HepG2 (cell line): ENCODE data around the gene ZNF747. TPM values are rescaled to one million over a fixed set of nuclear protein-coding genes. Genes with fewer than 3 reads are reported as not detected.
A peak's percentile ranks its signal among the peaks of the same experiment; 100 is the strongest.

Source experiments
- ATAC-seq: fragments of 200-7000 bp; cut with Tn5 transposase; 3 replicates; pipeline ENCODE4 v1.9.1; 2020; ENCODE audit warnings: mild to moderate bottlenecking, moderate library complexity
- Bru-seq: library from RNA; stranded (reverse); fragments of 400-500 nt; gene quantifications from one replicate; lab custom pipeline; 2021; lab: Mats Ljungman, UMichigan
- BruChase-seq, 2 experiments: library from RNA; stranded (reverse); fragments of 400-500 nt; gene quantifications; one replicate each; lab custom pipeline; 2021; lab: Mats Ljungman, UMichigan
- BruUV-seq: library from RNA; stranded (reverse); fragments of 400-500 nt; replicated peaks from 2 replicates; lab custom pipeline; 2021; lab: Mats Ljungman, UMichigan
- CTCF ChIA-PET: fragments of 300-600 bp; formaldehyde crosslinking; extraction: SDS; loops from one replicate; lab custom pipeline; 2021; ENCODE audit warnings: low total read pairs, inconsistent platforms, low intra/inter-chr PET ratio; lab: Yijun Ruan, JAX
- POLR2A ChIA-PET: fragments of 350-600 bp; sonication (Branson Sonifier 250); formaldehyde crosslinking; loops from one replicate; lab custom pipeline; 2020; ENCODE audit warnings: antibody characterized with exemption, inconsistent platforms; lab: Yijun Ruan, JAX
- DNase-seq: peaks from one replicate; pipeline ENCODE4 v3.0.0-alpha.2; 2015; ENCODE audit warnings: low spot score
- FAIRE-seq: peaks from 3 replicates; lab custom pipeline; 2011; peaks lifted over from hg19 to GRCh38; lab: Jason Lieb, UNC
- H2AFZ ChIP-seq: one replicate; pipeline ENCODE4 v1.6.1; 2011; ENCODE audit warnings: low read length, inconsistent platforms
- H3K27ac ChIP-seq: fragments of 300-600 bp; 3 replicates; pipeline ENCODE4 v1.8.0; 2011; ENCODE audit warnings: mixed run types, mild to moderate bottlenecking, mixed read lengths, low read length, inconsistent platforms; ENCODE audit not compliant: insufficient read depth; ENCODE audit errors: extremely low read length
- H3K27me3 ChIP-seq, 2 experiments: fragments of 200-600 bp in 1 of 2; 2 replicates in 1 of 2; 3 replicates in 1 of 2; pipeline versions ENCODE4 v1.6.0 to v1.8.0; 2011; ENCODE audit warnings: low read length in 2 of 2, mild to moderate bottlenecking in 2 of 2, moderate library complexity in 2 of 2, inconsistent platforms in 1 of 2; ENCODE audit not compliant: insufficient read depth in 2 of 2, control insufficient read depth in 1 of 2
- H3K36me3 ChIP-seq, 2 experiments: fragments of 200-600 bp in 1 of 2; replicated peaks in 1 of 2; 2 replicates in 1 of 2; 3 replicates in 1 of 2; pipeline versions ENCODE4 v1.5.1 to v1.8.0; 2011; ENCODE audit warnings: low read length in 2 of 2, inconsistent platforms in 1 of 2; ENCODE audit not compliant: insufficient read depth in 2 of 2, control insufficient read depth in 1 of 2
- H3K4me1 ChIP-seq: 2 replicates; pipeline ENCODE4 v1.5.1; 2012; ENCODE audit warnings: low read length, inconsistent platforms; ENCODE audit not compliant: insufficient read depth
- H3K4me2 ChIP-seq: 2 replicates; pipeline ENCODE4 v1.6.0; 2011; ENCODE audit warnings: low read depth, low read length, inconsistent platforms
- H3K4me3 ChIP-seq, 3 experiments: fragments of 200-600 bp in 1 of 3; sonication (generic), shearing (Covaris generic) in 1 of 3; replicated peaks in 1 of 3; 2 replicates each; pipeline ENCODE4 v1.5.1; 2011 to 2016; ENCODE audit warnings: low read length in 3 of 3, inconsistent platforms in 2 of 3, low read depth in 2 of 3, mild to moderate bottlenecking in 2 of 3, control low read depth in 1 of 3, mixed read lengths in 1 of 3; ENCODE audit not compliant: insufficient read depth in 1 of 3
- H3K79me2 ChIP-seq: one replicate; pipeline ENCODE4 v1.6.1; 2011; ENCODE audit warnings: low read length, inconsistent platforms; ENCODE audit not compliant: insufficient read depth
- H3K9ac ChIP-seq: 2 replicates; pipeline ENCODE4 v1.6.0; 2011; ENCODE audit warnings: mild to moderate bottlenecking, low read depth, low read length, inconsistent platforms; ENCODE audit not compliant: insufficient read depth
- H3K9me3 ChIP-seq: 2 replicates; pipeline ENCODE4 v1.5.1; 2012; ENCODE audit warnings: mild to moderate bottlenecking, low read length
- H4K20me1 ChIP-seq: 2 replicates; pipeline ENCODE4 v1.6.0; 2011; ENCODE audit warnings: inconsistent platforms, mild to moderate bottlenecking, low read length, moderate library complexity; ENCODE audit not compliant: insufficient read depth
- BATF2 ChIP-seq: sonication (generic); formaldehyde crosslinking; IDR thresholded peaks from 2 replicates; pipeline ENCODE4 v1.8.0; 2022; ENCODE audit warnings: mild to moderate bottlenecking, missing genetic modification reagents, moderate library complexity
- HHEX ChIP-seq: IDR thresholded peaks from 2 replicates; pipeline ENCODE4 v1.6.1; 2016; ENCODE audit warnings: control low read depth
- LBX2 ChIP-seq: sonication (generic); formaldehyde crosslinking; IDR thresholded peaks from 2 replicates; pipeline ENCODE4 v1.5.0; 2020; ENCODE audit warnings: missing genetic modification reagents, mild to moderate bottlenecking, borderline replicate concordance
- SETDB1 ChIP-seq: sonication (generic); formaldehyde crosslinking; IDR thresholded peaks from 2 replicates; pipeline ENCODE4 v1.5.1; 2020; ENCODE audit warnings: missing genetic modification reagents, mild to moderate bottlenecking, borderline replicate concordance
- SOX6 ChIP-seq, 2 experiments: fragments of 450-650 bp in 1 of 2; sonication (generic) in 1 of 2; formaldehyde crosslinking in 1 of 2; IDR thresholded peaks; 2 replicates each; pipeline versions ENCODE4 v1.4.0 to v1.6.1; 2017 to 2020; ENCODE audit warnings: antibody characterized with exemption in 1 of 2, mild to moderate bottlenecking in 1 of 2, missing genetic modification reagents in 1 of 2
- TFDP1 ChIP-seq: IDR thresholded peaks from 2 replicates; pipeline ENCODE4 v1.6.1; 2016; ENCODE audit warnings: missing compliant biosample characterization, missing genetic modification reagents, borderline replicate concordance
- UBTF ChIP-seq: sonication (generic); formaldehyde crosslinking; IDR thresholded peaks from 2 replicates; pipeline ENCODE4 v1.4.0; 2020; ENCODE audit warnings: mild to moderate bottlenecking, missing genetic modification reagents
- ZNF672 ChIP-seq: sonication (generic); formaldehyde crosslinking; IDR thresholded peaks from 2 replicates; pipeline ENCODE4 v1.8.1; 2022; ENCODE audit warnings: missing genetic modification reagents
- ZNF766 ChIP-seq: sonication (generic); formaldehyde crosslinking; IDR thresholded peaks from 2 replicates; pipeline ENCODE4 v1.5.0; 2020; ENCODE audit warnings: missing genetic modification reagents, borderline replicate concordance
- whole genome bisulfite sequencing: methylation state at CpG from one replicate; pipeline ENCODE4 v1.1.6; 2017; ENCODE audit warnings: low lambda C conversion rate; 5-methylcytosine and 5-hydroxymethylcytosine counted together
- in situ Hi-C: cut with HindIII; loops from 2 replicates; pipeline ENCODE4 v1.10.0; 2017; ENCODE audit warnings: low pct_unique_long_range_greater_than_20kb; ENCODE audit not compliant: extremely low pct_ligation_motif_present
- intact Hi-C: fragments of 100-400 bp; cut with micrococcal nuclease; formaldehyde crosslinking; loops from one replicate; pipeline ENCODE4 v1.10.0; 2022; ENCODE audit not compliant: unreplicated experiment
- long read RNA-seq, 2 experiments: library from RNA in 1 of 2; library from polyadenylated mRNA in 1 of 2; stranded (forward) in 1 of 2; unstranded in 1 of 2; transcript quantifications; one replicate each; pipeline ENCODE4 v2.0.0, GENCODE V29; 2019 to 2022
- polyA minus RNA-seq, 3 experiments: library from RNA; depleted of rRNA, polyadenylated mRNA; stranded (reverse); fragments of >200 nt; gene quantifications; 2 replicates each; pipeline ENCODE4 v1.2.3, GENCODE V29; 2011; ENCODE audit warnings: low replicate concordance in 1 of 3
- polyA plus RNA-seq, 8 experiments: library from polyadenylated mRNA; depleted of rRNA in 3 of 8; stranded (reverse) in 7 of 8; unstranded in 1 of 8; fragments of >200 nt; fragmentation: Illumina TruSeq in 4 of 8; extraction: Trizol in 4 of 8; gene quantifications; 2 replicates each; pipeline versions ENCODE4 v1.2.1 to v1.2.3, GENCODE V29; 2011 to 2016; ENCODE audit warnings: low read depth in 4 of 8, missing spikeins in 1 of 8, mixed read lengths in 1 of 8; ENCODE audit not compliant: insufficient read depth in 1 of 8
- total RNA-seq, 5 experiments: library from RNA; depleted of rRNA; stranded (reverse); fragments of >200 nt; fragmentation: Illumina TruSeq; extraction: Trizol; gene quantifications; 2 replicates each; pipeline ENCODE4 v1.2.3, GENCODE V29; 2016; ENCODE audit warnings: low read depth in 1 of 5

The ZNF747 gene
- total RNA-seq (2016; rRNA removed; fragmentation: Illumina TruSeq; extraction: Trizol), result 8.8 and 10.2 TPM in 2 replicates
- 2.7 and 2.8 TPM in 2 replicates for total RNA-seq (2016; cell fraction: cytosol; rRNA removed; fragmentation: Illumina TruSeq; extraction: Trizol; ENCODE audit: low read depth)
- 10.3 and 10.8 TPM in 2 replicates for total RNA-seq (2016; cell fraction: insoluble cytoplasmic fraction; rRNA removed; fragmentation: Illumina TruSeq; extraction: Trizol)
- 8.9 and 9.2 TPM in 2 replicates for total RNA-seq (2016; cell fraction: membrane; rRNA removed; fragmentation: Illumina TruSeq; extraction: Trizol)
- total RNA-seq (2016; cell fraction: nucleus; rRNA removed; fragmentation: Illumina TruSeq; extraction: Trizol), result 7.3 and 9.1 TPM in 2 replicates
- 7.0 and 7.2 TPM in 2 replicates for polyA plus RNA-seq (2011; rRNA removed)
- polyA plus RNA-seq (2011; cell fraction: cytosol; rRNA removed), result 5.7 and 6.4 TPM in 2 replicates
- polyA plus RNA-seq (2011; cell fraction: nucleus; rRNA removed), result 9.4 and 11.1 TPM in 2 replicates
- polyA plus RNA-seq (2012), result 2.3 and 3.6 TPM in 2 replicates
- 1.7 and 1.9 TPM in 2 replicates for polyA plus RNA-seq (2016; cell fraction: cytosol; fragmentation: Illumina TruSeq; extraction: Trizol; ENCODE audit: low read depth)
- 9.4 and 9.8 TPM in 2 replicates for polyA plus RNA-seq (2016; cell fraction: insoluble cytoplasmic fraction; fragmentation: Illumina TruSeq; extraction: Trizol; ENCODE audit: low read depth)
- polyA plus RNA-seq (2016; cell fraction: membrane; fragmentation: Illumina TruSeq; extraction: Trizol; ENCODE audit: low read depth), result 5.7 and 5.8 TPM in 2 replicates
- 12.4 and 13.5 TPM in 2 replicates for polyA plus RNA-seq (2016; cell fraction: nucleus; fragmentation: Illumina TruSeq; extraction: Trizol; ENCODE audit: insufficient read depth, low read depth)
- 12.9 and 13.6 TPM in 2 replicates for polyA minus RNA-seq (2011; rRNA and poly(A)+ RNA removed; ENCODE audit: low replicate concordance)
- 5.2 and 6.2 TPM in 2 replicates for polyA minus RNA-seq (2011; cell fraction: cytosol; rRNA and poly(A)+ RNA removed)
- 12.5 and 16.8 TPM in 2 replicates for polyA minus RNA-seq (2011; cell fraction: nucleus; rRNA and poly(A)+ RNA removed)
- percentile 87 among the genes with signal in this experiment for Bru-seq, nascent RNA
- BruChase-seq, experiment 1, labeled RNA remaining after a 6-hour chase, result percentile 80 among the genes with signal in this experiment
- percentile 85 among the genes with signal in this experiment for BruChase-seq, experiment 2, labeled RNA remaining after a 2-hour chase
- long read RNA-seq, experiment 1, partial matches to known transcripts, result 0 of 6 reads
- long read RNA-seq, experiment 1, other reads (novel, unspliced or antisense), result 4 of 6 reads
- long read RNA-seq, experiment 2, transcript ZNF747-202 (2 exons, 3,504 nt), result major isoform, 5 of 21 reads
- long read RNA-seq, experiment 2, partial matches to known transcripts, result 0 of 21 reads
- long read RNA-seq, experiment 2, other reads (novel, unspliced or antisense), result 11 of 21 reads

GRCh38 chr16:30534368-30535105, at the start of gene ZNF747:
ZNF747 (minus strand) TSS chr16:30534858; CDS start chr16:30534679, 179 bp downstream.
- Histone ChIP-seq H3K27me3 (no peaks in the 10 kb centered on the region; a peak in 1 of 5 replicates), H4K20me1 (no peaks in the 10 kb centered on the region), H3K4me3 (peak within 1 kb of the TSS; percentile 75 to 93 (median 81)), H3K9me3 (no peaks in the 10 kb centered on the region), H3K9ac (peak within 1 kb of the TSS; percentile 89), H3K4me2 (peak within 1 kb of the TSS; percentile 95), H3K79me2 (peaks cover 31% of the 10 kb centered on the region), H3K27ac (peak within 1 kb of the TSS; percentile 85), H3K36me3 (peaks cover 0 to 1% of the 10 kb centered on the region in 2 experiments; a peak in 1 of 5 replicates), H3K4me1 (peaks cover 68% of the 10 kb centered on the region), H2AFZ (peak within 1 kb of the TSS; percentile 69)
- in situ Hi-C loops, result no loop called here
- peak; percentile 84 for ATAC-seq
- WGBS, result under 1% methylated on average over 22 of the region's 70 CpGs
- BruUV-seq, result TSS peak; percentile 56
- intact Hi-C loops, result loop anchor here (1.0 to 2.0 kb wide), 3 partner anchors 24 to 104 kb away; partner anchors contain the start of genes DCTPP1 and ZNF764
- ChIA-PET POLR2A (interaction anchor here (0.9 to 5.1 kb wide), 30 partner anchors 7 to 469 kb away, joined by 3 to 187 read pairs (median 6); partner anchors contain the start of genes ALDOA, CD2BP2, DCTPP1 and FBRS), CTCF (interaction anchor here (0.9 to 1.1 kb wide), 3 partner anchors 24 to 104 kb away, joined by 3 to 5 read pairs (median 3); partner anchors contain the start of gene ZNF764)
- DNase-seq, result peak; percentile 92
- peak; percentile 49 for FAIRE-seq
- TF ChIP-seq LBX2 (peak; percentile 57; the same call in 1 of the 2 replicates), UBTF (CRISPR knock-in tag) (peak; percentile 98), HHEX (CRISPR knock-in tag) (no peak), ZNF766 (CRISPR knock-in tag) (peak; percentile 19; the same call in 1 of the 2 replicates), TFDP1 (CRISPR knock-in tag) (peak; percentile 52), SOX6 (IDR thresholded peaks at IDR 0.05) (no peak), SOX6 (CRISPR knock-in tag; IDR thresholded peaks at IDR 0.05) (peak; percentile 78), SETDB1 (CRISPR knock-in tag) (no peak; the same call in 1 of the 2 replicates), ZNF672 (CRISPR knock-in tag) (no peak), BATF2 (peak; percentile 71; the same call in 1 of the 2 replicates)
